ENCODE data around the gene ERMARD. TPM values are rescaled to one million over a fixed set of nuclear protein-coding genes. Genes with fewer than 3 reads are reported as not detected.

The ERMARD gene
- total RNA-seq, 1 donor from 2014 or later, result 25.4 TPM

DNA sequence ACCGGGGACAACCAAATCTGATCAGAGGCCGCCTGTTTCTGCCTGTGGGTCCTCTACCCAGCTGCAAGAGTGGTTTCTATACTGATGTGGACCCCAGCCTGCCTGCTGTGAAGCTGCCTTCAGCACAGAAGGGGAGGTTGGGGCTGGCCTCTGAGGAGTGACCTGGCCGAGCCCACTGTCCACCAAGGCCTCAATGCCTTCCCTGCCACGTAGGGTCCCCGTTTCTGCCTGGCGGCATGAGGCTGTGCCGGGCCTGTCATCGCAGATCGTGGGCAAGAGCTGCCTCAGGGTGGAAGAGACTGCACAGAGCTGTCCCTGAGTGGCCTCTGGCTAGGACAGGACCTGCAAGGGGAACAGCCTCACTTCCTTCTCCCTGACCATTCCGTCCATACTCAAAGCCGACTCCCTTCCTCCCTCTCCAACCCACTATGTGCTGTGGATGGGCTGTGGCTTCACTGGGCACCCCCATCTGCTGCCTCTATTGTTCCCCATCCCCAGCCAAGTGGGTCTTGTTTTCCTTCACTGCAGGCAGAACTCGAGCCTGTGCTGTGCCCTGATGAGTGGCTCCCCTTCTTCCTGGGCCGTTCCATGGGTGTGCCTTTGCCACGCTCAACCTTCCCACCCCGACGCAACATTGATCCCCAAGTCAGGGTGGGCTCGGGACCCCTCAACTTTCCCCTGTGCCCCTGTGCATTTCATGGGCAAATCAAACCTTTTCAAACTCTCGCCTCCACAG is 60.3 kb downstream of the ERMARD start:
- Histone ChIP-seq H3K4me1 (no peaks in the 10 kb centered on the region), H3K4me3 (no peak overlapping the region), H3K36me3 (no peaks in the 10 kb centered on the region), H3K9me3 (no peaks in the 10 kb centered on the region), H3K27ac (no peak overlapping the region), H3K27me3 (ENCODE audit: low read depth) (no peaks in the 10 kb centered on the region)
- intact Hi-C loops (cut with DNase I), result no loop called here
- peak in 1 of 2 donors; percentile 56 for ATAC-seq
- no peak for DNase-seq
- TF ChIP-seq, protein P1, sequence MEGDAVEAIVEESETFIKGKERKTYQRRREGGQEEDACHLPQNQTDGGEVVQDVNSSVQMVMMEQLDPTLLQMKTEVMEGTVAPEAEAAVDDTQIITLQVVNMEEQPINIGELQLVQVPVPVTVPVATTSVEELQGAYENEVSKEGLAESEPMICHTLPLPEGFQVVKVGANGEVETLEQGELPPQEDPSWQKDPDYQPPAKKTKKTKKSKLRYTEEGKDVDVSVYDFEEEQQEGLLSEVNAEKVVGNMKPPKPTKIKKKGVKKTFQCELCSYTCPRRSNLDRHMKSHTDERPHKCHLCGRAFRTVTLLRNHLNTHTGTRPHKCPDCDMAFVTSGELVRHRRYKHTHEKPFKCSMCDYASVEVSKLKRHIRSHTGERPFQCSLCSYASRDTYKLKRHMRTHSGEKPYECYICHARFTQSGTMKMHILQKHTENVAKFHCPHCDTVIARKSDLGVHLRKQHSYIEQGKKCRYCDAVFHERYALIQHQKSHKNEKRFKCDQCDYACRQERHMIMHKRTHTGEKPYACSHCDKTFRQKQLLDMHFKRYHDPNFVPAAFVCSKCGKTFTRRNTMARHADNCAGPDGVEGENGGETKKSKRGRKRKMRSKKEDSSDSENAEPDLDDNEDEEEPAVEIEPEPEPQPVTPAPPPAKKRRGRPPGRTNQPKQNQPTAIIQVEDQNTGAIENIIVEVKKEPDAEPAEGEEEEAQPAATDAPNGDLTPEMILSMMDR (IDR thresholded peaks at IDR 0.05), result no peak

DNA sequence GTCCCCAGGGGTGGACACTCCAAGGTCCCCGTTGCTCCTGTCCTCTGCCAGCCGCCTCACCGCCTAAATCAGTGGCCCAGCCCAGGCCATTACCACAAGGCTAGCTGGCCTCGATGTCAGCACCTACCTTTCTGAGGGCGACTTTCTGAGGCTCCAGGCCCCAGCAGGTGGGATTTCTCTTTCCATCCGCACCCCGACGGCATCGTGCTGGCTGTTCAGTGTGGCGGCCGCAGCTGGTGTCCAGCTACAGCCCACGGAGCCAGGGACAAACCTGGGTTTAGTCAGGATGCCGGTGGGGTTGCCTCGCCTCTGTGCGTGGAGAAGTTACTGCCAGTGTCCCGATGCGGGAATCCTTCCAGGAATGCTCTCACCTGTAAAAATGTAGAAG is 60.8 kb downstream of the ERMARD start:
- intact Hi-C loops (cut with DNase I), result no loop called here
- Histone ChIP-seq H3K27ac (no peak overlapping the region), H3K4me3 (no peak overlapping the region), H3K9me3 (no peaks in the 10 kb centered on the region), H3K4me1 (no peaks in the 10 kb centered on the region), H3K36me3 (no peaks in the 10 kb centered on the region), H3K27me3 (ENCODE audit: low read depth) (no peaks in the 10 kb centered on the region)
- no peak for DNase-seq
- ATAC-seq, result no peak
- TF ChIP-seq, protein P1 (IDR thresholded peaks at IDR 0.05), result no peak

DNA sequence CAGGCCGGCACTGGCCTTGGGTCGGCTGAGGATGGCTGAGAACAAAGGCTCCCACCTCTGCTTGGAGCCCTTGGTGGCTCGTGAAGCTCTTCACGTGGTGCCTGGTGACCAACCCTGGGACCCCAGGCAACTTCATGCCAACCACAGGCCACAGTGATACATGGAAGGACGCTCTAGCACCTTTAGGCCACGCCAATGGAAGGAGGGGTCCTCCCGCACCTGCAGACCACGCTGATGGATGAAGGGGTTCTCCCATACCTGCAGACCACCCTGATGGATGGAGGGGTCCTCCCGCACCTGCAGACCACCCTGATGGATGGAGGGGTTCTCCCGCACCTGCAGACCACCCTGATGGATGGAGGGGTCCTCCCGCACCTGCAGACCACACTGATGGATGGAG is 62.5 kb downstream of the ERMARD start:
- DNase-seq (no peak), ATAC-seq (no peak)
- Histone ChIP-seq H3K27me3 (ENCODE audit: low read depth) (no peaks in the 10 kb centered on the region), H3K9me3 (no peaks in the 10 kb centered on the region), H3K4me3 (no peak overlapping the region), H3K4me1 (no peaks in the 10 kb centered on the region), H3K36me3 (no peaks in the 10 kb centered on the region), H3K27ac (no peak overlapping the region)
- intact Hi-C loops (cut with DNase I), result no loop called here
- TF ChIP-seq, protein P1 (IDR thresholded peaks at IDR 0.05), result no peak

DNA sequence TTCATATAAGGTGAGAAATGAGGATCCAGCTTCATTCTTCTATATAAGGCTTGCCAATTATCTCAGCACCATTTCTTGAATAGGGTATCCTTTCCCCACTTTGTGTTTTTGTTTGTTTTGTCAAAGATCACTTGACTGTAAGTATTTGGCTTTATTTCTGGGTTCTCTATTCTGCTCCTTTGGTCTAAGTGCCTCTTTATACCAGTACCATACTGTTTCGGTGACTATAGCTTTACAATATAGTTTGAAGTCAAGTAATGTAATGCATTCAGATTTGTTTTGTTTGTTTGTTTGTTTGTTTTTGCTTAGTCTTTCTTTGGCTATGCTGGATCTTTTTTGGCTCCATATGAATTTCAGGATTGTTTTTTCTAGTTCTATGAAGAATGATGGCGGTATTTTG is 64.6 kb downstream of the ERMARD start:
- H3K27me3 ChIP-seq (ENCODE audit: low read depth), result no peaks in the 10 kb centered on the region

DNA sequence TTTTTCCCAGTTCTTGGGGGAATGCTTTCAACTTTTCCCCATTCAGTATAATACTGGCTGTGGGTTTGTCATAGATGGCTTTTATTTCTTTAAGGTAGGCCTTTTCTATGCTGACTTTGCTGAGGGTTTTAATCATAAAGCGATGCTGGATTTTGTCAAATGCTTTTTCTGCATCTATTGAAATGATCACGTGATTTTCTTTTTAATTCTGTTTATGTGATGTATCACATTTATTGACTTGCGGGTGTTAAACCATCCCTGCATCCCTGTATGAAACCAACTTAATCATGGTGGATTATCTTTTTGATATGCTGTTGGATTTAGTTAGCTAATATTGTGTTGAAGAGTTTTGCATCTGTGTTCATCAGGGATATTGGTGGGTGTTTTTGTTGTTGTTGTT is 65.6 kb downstream of the ERMARD start:
- Histone ChIP-seq H3K36me3 (no peaks in the 10 kb centered on the region), H3K27ac (no peak overlapping the region), H3K9me3 (no peaks in the 10 kb centered on the region), H3K27me3 (ENCODE audit: low read depth) (no peaks in the 10 kb centered on the region), H3K4me3 (no peak overlapping the region), H3K4me1 (no peaks in the 10 kb centered on the region)
- ATAC-seq (no peak), DNase-seq (no peak)
- intact Hi-C loops (cut with DNase I), result no loop called here
- TF ChIP-seq, protein P1 (IDR thresholded peaks at IDR 0.05), result no peak

More for the DNA sequence above, 64.6 kb downstream of the ERMARD start:
- ATAC-seq, result no peak
- Histone ChIP-seq H3K4me3 (no peak overlapping the region), H3K9me3 (no peaks in the 10 kb centered on the region), H3K27ac (no peak overlapping the region), H3K4me1 (no peaks in the 10 kb centered on the region), H3K36me3 (no peaks in the 10 kb centered on the region)
- no peak for DNase-seq
- intact Hi-C loops (cut with DNase I), result no loop called here
- TF ChIP-seq, protein P1 (IDR thresholded peaks at IDR 0.05), result no peak

Data from lower lobe of right lung (tissue), 2 donors.